Mesenchymal stem cell (in vitro differentiated cells and primary cell): Measurements from ENCODE around the gene NUAK1.
A peak's percentile ranks its signal among the peaks of the same experiment; 100 is the strongest.

ENCODE experiments used
- DNase-seq: peaks from one replicate; pipeline ENCODE4 v3.0.0-alpha.2; 2013
- H2AFZ ChIP-seq: one replicate; pipeline ENCODE4 v1.6.1; 2013; ENCODE audit warnings: low read depth, mild to moderate bottlenecking, control low read depth, inconsistent platforms, low read length, moderate library complexity
- H2AK5ac ChIP-seq: 2 replicates; pipeline ENCODE4 v1.6.1; 2013; ENCODE audit warnings: low read length, moderate library complexity, mild to moderate bottlenecking, inconsistent platforms; ENCODE audit not compliant: severe bottlenecking
- H2BK120ac ChIP-seq: one replicate; pipeline ENCODE4 v1.6.1; 2013; ENCODE audit warnings: low read depth, mild to moderate bottlenecking, inconsistent platforms, low read length, moderate library complexity
- H2BK12ac ChIP-seq, 2 experiments: one replicate each; pipeline ENCODE4 v1.6.1; 2013; ENCODE audit warnings: inconsistent platforms in 2 of 2, low read length in 2 of 2, mild to moderate bottlenecking in 2 of 2, moderate library complexity in 2 of 2, control low read depth in 1 of 2
- H2BK15ac ChIP-seq: one replicate; pipeline ENCODE4 v1.6.1; 2013; ENCODE audit warnings: mild to moderate bottlenecking, low read depth, inconsistent platforms; ENCODE audit not compliant: poor library complexity, severe bottlenecking
- H2BK5ac ChIP-seq: 2 replicates; pipeline ENCODE4 v1.6.1; 2013; ENCODE audit warnings: low read depth, mild to moderate bottlenecking, low read length, control low read depth, inconsistent platforms; ENCODE audit not compliant: poor library complexity, severe bottlenecking
- H3K14ac ChIP-seq, 2 experiments: one replicate each; pipeline ENCODE4 v1.6.1; 2013; ENCODE audit warnings: inconsistent platforms in 2 of 2, low read length in 2 of 2, control low read depth in 1 of 2, mild to moderate bottlenecking in 1 of 2, moderate library complexity in 1 of 2
- H3K18ac ChIP-seq, 2 experiments: one replicate each; pipeline ENCODE4 v1.6.1; 2013; ENCODE audit warnings: inconsistent platforms in 2 of 2, low read length in 2 of 2, control low read depth in 1 of 2, low read depth in 1 of 2, mild to moderate bottlenecking in 1 of 2
- H3K23ac ChIP-seq, 2 experiments: one replicate each; pipeline ENCODE4 v1.6.1; 2013; ENCODE audit warnings: inconsistent platforms in 2 of 2, low read length in 2 of 2, mild to moderate bottlenecking in 2 of 2, moderate library complexity in 2 of 2, control low read depth in 1 of 2
- H3K27ac ChIP-seq: 2 replicates; pipeline ENCODE4 v1.5.1; 2013; ENCODE audit warnings: mild to moderate bottlenecking, moderate library complexity, low read length, control low read depth, inconsistent platforms; ENCODE audit not compliant: poor library complexity, severe bottlenecking
- H3K27me3 ChIP-seq, 2 experiments: 2 replicates each; pipeline versions ENCODE4 v1.6.1 to v1.7.0; 2013; ENCODE audit warnings: low read length in 2 of 2, mild to moderate bottlenecking in 2 of 2, moderate library complexity in 2 of 2, control low read depth in 1 of 2, inconsistent platforms in 1 of 2; ENCODE audit not compliant: control insufficient read depth in 1 of 2, insufficient read depth in 1 of 2
- H3K36me3 ChIP-seq, 2 experiments: 2 replicates each; pipeline versions ENCODE4 v1.6.1 to v1.7.0; 2013; ENCODE audit warnings: low read length in 2 of 2, control low read depth in 1 of 2, inconsistent platforms in 1 of 2, low read depth in 1 of 2, mild to moderate bottlenecking in 1 of 2; ENCODE audit not compliant: insufficient read depth in 2 of 2, control insufficient read depth in 1 of 2
- H3K4ac ChIP-seq, 2 experiments: one replicate each; pipeline ENCODE4 v1.6.1; 2013; ENCODE audit warnings: inconsistent platforms in 2 of 2, low read length in 2 of 2, mild to moderate bottlenecking in 2 of 2, moderate library complexity in 2 of 2, control low read depth in 1 of 2, low read depth in 1 of 2
- H3K4me1 ChIP-seq: 2 replicates; pipeline ENCODE4 v1.6.1; 2013; ENCODE audit warnings: low read depth, low read length, control low read depth; ENCODE audit not compliant: control insufficient read depth, insufficient read depth
- H3K4me2 ChIP-seq: 2 replicates; pipeline ENCODE4 v1.6.1; 2013; ENCODE audit warnings: low read length, mild to moderate bottlenecking, inconsistent platforms; ENCODE audit not compliant: poor library complexity, severe bottlenecking
- H3K4me3 ChIP-seq, 2 experiments: 2 replicates each; pipeline versions ENCODE4 v1.5.1 to v1.7.0; 2013; ENCODE audit warnings: low read length in 2 of 2, mild to moderate bottlenecking in 2 of 2, control low read depth in 1 of 2, low read depth in 1 of 2; ENCODE audit not compliant: insufficient read depth in 1 of 2
- H3K79me1 ChIP-seq: replicated peaks from 2 replicates; pipeline ENCODE4 v1.6.1; 2013; ENCODE audit warnings: mild to moderate bottlenecking, control low read depth, low read length, inconsistent platforms; ENCODE audit not compliant: poor library complexity, severe bottlenecking
- H3K9ac ChIP-seq: 2 replicates; pipeline ENCODE4 v1.7.0; 2013; ENCODE audit warnings: mild to moderate bottlenecking, low read length, moderate library complexity
- H3K9me3 ChIP-seq: 2 replicates; pipeline ENCODE4 v1.7.0; 2013; ENCODE audit warnings: mild to moderate bottlenecking, low read length; ENCODE audit not compliant: control insufficient read depth
- H4K8ac ChIP-seq: one replicate; pipeline ENCODE4 v1.6.1; 2013; ENCODE audit warnings: inconsistent platforms, mild to moderate bottlenecking, low read length, moderate library complexity
- H4K91ac ChIP-seq: one replicate; pipeline ENCODE4 v1.6.1; 2013; ENCODE audit warnings: mild to moderate bottlenecking, low read length, inconsistent platforms
- WGBS: methylation state at CpG from one replicate; pipeline ENCODE4 v1.1.7; 2013; ENCODE audit warnings: mixed read lengths; 5-methylcytosine and 5-hydroxymethylcytosine counted together

The NUAK1 gene

GRCh38 chr12:106183735-106184134 lies 45.0 kb upstream of the NUAK1 start:
- Histone ChIP-seq H3K14ac (no peak overlapping the region), H4K8ac (no peak overlapping the region), H3K9ac (no peak overlapping the region), H3K23ac (no peak overlapping the region), H2BK12ac (no peak overlapping the region), H3K79me1 (no peaks in the 10 kb centered on the region), H3K4me1 (no peaks in the 10 kb centered on the region), H3K18ac (no peak overlapping the region), H2BK5ac (no peak overlapping the region), H2AK5ac (no peak overlapping the region), H3K4me3 (no peak overlapping the region), H3K4ac (no peak overlapping the region), H2AFZ (no peak overlapping the region), H3K27ac (no peak overlapping the region), H3K36me3 (no peaks in the 10 kb centered on the region), H4K91ac (no peak overlapping the region), H3K9me3 (no peaks in the 10 kb centered on the region), H2BK15ac (no peak overlapping the region), H3K4me2 (no peak overlapping the region), H2BK120ac (no peak overlapping the region), H3K27me3 (peaks cover 0 to 5% of the 10 kb centered on the region in 2 experiments)
- DNase-seq, result no peak
- 89% methylated on average over 4 of the region's 4 CpGs for WGBS

- Histone ChIP-seq H3K36me3 (no peaks in the 10 kb centered on the region), H4K8ac (no peak overlapping the region), H3K18ac (no peak overlapping the region), H3K4me2 (no peak overlapping the region), H3K23ac (no peak overlapping the region), H3K9ac (no peak overlapping the region), H3K4me1 (peaks cover 2% of the 10 kb centered on the region), H3K4me3 (no peak overlapping the region), H2AFZ (no peak overlapping the region), H2BK12ac (no peak overlapping the region), H2BK5ac (no peak overlapping the region), H3K14ac (no peak overlapping the region), H3K9me3 (no peaks in the 10 kb centered on the region), H3K79me1 (no peaks in the 10 kb centered on the region), H2AK5ac (no peak overlapping the region), H4K91ac (no peak overlapping the region), H3K4ac (no peak overlapping the region), H2BK120ac (no peak overlapping the region), H2BK15ac (no peak overlapping the region), H3K27ac (no peak overlapping the region), H3K27me3 (no peaks in the 10 kb centered on the region)
- 97% methylated on average over 2 of the region's 6 CpGs for WGBS
- DNase-seq, result no peak
These were observed 42.8 kb upstream of the NUAK1 start for GRCh38 chr12:106181401-106182114.

GRCh38 chr12:106179086-106179485 lies 40.3 kb upstream of the NUAK1 start:
- WGBS, result 16% methylated on average over 3 of the region's 3 CpGs

GRCh38 chr12:106178562-106178961 lies 39.8 kb upstream of the NUAK1 start:
- H3K9ac ChIP-seq, result no peak overlapping the region
- H4K91ac ChIP-seq, result no peak overlapping the region
- H2AFZ ChIP-seq, result no peak overlapping the region
- H2AK5ac ChIP-seq, result no peak overlapping the region
- no peak overlapping the region for H3K4me2 ChIP-seq
- DNase-seq, result no peak
- H3K27ac ChIP-seq, result no peak overlapping the region
- no peak overlapping the region for H3K14ac ChIP-seq
- no peak overlapping the region for H3K4ac ChIP-seq
- no peak overlapping the region for H2BK5ac ChIP-seq
- H3K36me3 ChIP-seq, result no peaks in the 10 kb centered on the region
- no peak overlapping the region for H2BK15ac ChIP-seq
- no peaks in the 10 kb centered on the region for H3K9me3 ChIP-seq
- WGBS, result 57% methylated on average over 4 of the region's 6 CpGs
- no peaks in the 10 kb centered on the region for H3K79me1 ChIP-seq
- no peak overlapping the region for H4K8ac ChIP-seq
- H3K4me1 ChIP-seq, result peaks cover 2% of the 10 kb centered on the region
- no peak overlapping the region for H2BK12ac ChIP-seq
- no peak overlapping the region for H3K4me3 ChIP-seq
- no peaks in the 10 kb centered on the region for H3K27me3 ChIP-seq
- no peak overlapping the region for H3K23ac ChIP-seq
- H2BK120ac ChIP-seq, result no peak overlapping the region
- no peak overlapping the region for H3K18ac ChIP-seq

More at GRCh38 chr12:106179086-106179485, 40.3 kb upstream of the NUAK1 start:
- Histone ChIP-seq H2BK12ac (no peak overlapping the region), H4K91ac (no peak overlapping the region), H3K27me3 (no peaks in the 10 kb centered on the region), H3K9ac (no peak overlapping the region), H2BK120ac (no peak overlapping the region), H3K9me3 (no peaks in the 10 kb centered on the region), H3K23ac (no peak overlapping the region), H3K4me1 (peaks cover 2% of the 10 kb centered on the region), H3K27ac (no peak overlapping the region), H3K18ac (no peak overlapping the region), H3K4ac (no peak overlapping the region), H3K36me3 (no peaks in the 10 kb centered on the region), H3K4me3 (no peak overlapping the region), H2AK5ac (no peak overlapping the region), H3K79me1 (no peaks in the 10 kb centered on the region), H4K8ac (no peak overlapping the region), H2BK15ac (no peak overlapping the region), H3K14ac (no peak overlapping the region), H3K4me2 (no peak overlapping the region), H2BK5ac (no peak overlapping the region), H2AFZ (no peak overlapping the region)
- peak; percentile 59 for DNase-seq
